ENCODE measurements around the gene NALCN. TPM values are rescaled to one million over a fixed set of nuclear protein-coding genes. Genes with fewer than 3 reads are reported as not detected.

Gene NALCN
- total RNA-seq, 1 donor from 2014 or later: 3.5 TPM

DNA sequence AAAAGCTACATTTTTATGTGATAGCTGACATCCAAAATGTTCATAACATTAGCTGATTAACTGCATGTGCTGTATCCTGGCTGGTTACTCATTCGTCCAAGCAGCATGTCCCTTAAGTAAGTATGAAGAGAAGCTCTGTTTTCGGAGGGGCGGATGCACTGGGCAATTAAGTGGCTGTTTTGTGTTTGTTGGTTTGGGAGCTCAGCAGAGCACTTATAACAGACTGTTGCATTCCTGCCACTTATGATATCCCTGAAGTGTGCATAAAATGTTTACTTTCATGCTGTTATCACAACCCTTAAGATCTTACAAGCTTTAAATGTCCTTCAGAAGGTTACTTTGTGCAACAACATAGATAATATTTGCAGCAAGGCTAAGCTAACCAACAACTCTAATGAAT is 264.1 kb downstream of the NALCN start:
- TF ChIP-seq CTCF (IDR thresholded peaks at IDR 0.05): no peak
- no peaks in the 10 kb centered on the region for H3K36me3 ChIP-seq
- H3K9me3 ChIP-seq: no peaks in the 10 kb centered on the region
- intact Hi-C loops (cut with DNase I): no loop called here
- ATAC-seq: peak; percentile 65
- no peak overlapping the region for H3K27ac ChIP-seq
- no peaks in the 10 kb centered on the region for H3K4me1 ChIP-seq
- H3K4me3 ChIP-seq: no peak overlapping the region
- H3K27me3 ChIP-seq: peaks cover 27% of the 10 kb centered on the region
- DNase-seq: no peak

DNA sequence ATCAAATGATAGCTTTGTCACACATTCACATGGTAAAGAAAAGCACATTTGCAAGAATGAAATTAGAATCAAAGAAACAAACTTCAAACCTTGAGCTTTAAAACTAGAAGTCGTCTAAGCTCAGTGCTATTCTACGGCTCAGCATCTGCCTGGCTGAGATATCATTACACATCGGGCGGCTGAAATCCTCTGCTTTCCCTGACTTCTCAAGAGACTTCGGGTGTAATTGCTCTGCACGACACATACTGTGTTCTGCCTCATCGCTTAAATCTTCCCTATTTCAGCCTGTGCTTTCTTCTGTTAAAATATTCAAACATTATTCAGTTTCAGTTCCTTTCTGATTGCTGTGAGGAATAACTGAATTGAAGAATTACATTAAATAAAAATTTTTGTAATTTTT is 265.3 kb downstream of the NALCN start:
- Histone ChIP-seq H3K9me3 (no peaks in the 10 kb centered on the region), H3K27ac (no peak overlapping the region), H3K27me3 (peaks cover 16% of the 10 kb centered on the region), H3K4me1 (no peaks in the 10 kb centered on the region), H3K4me3 (no peak overlapping the region), H3K36me3 (no peaks in the 10 kb centered on the region)
- DNase-seq (no peak), ATAC-seq (no peak)
- intact Hi-C loops (cut with DNase I): no loop called here
- no peak for TF ChIP-seq CTCF (IDR thresholded peaks at IDR 0.05)

DNA sequence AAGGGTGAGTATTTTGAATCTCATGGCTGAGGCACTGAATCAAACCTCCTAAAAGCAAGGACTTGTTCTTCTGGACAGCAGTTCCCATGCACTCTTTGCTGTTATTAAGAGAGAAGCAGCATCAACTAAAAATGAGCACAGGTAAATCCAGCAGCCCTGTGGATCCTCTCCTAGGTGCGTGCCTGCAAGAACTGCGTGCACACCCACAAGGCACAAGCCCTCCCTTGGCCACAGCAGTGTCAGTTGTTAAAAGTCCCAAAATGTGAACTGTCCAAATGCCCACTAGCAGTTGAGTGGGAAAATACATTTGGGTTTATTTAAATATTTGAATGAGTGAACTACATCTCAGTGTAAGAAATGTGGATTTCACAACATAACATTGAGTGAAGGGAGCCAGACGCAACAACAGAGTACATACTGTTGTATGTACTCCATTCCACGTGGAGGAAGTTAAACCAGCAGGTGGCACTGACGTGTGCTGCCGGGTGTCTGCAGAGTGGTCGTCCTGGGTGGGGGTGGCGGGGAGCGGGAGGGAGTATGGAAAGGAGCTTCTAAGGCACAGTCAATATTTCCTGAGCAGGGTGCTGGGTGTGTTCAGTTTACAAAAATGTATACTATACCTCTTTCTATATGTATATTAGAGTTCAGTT is 266.4 kb downstream of the NALCN start:
- DNase-seq (no peak), ATAC-seq (peak; percentile 32)
- no peak overlapping the region for H3K27ac ChIP-seq
- H3K9me3 ChIP-seq: no peaks in the 10 kb centered on the region
- peak; percentile 13 for TF ChIP-seq CTCF (IDR thresholded peaks at IDR 0.05)
- intact Hi-C loops (cut with DNase I): no loop called here
- no peak overlapping the region for H3K4me3 ChIP-seq
- H3K27me3 ChIP-seq: peaks cover 11% of the 10 kb centered on the region
- H3K36me3 ChIP-seq: no peaks in the 10 kb centered on the region
- no peaks in the 10 kb centered on the region for H3K4me1 ChIP-seq

- Histone ChIP-seq H3K36me3 (no peaks in the 10 kb centered on the region), H3K9me3 (no peaks in the 10 kb centered on the region), H3K4me3 (no peak overlapping the region), H3K27ac (no peak overlapping the region), H3K27me3 (peaks cover 5% of the 10 kb centered on the region), H3K4me1 (no peaks in the 10 kb centered on the region)
- ATAC-seq (no peak), DNase-seq (no peak)
- TF ChIP-seq CTCF (IDR thresholded peaks at IDR 0.05): no peak
- intact Hi-C loops (cut with DNase I): no loop called here
Observed at GRCh38 chr13:101146101-101146898, 270.0 kb downstream of the NALCN start.

DNA sequence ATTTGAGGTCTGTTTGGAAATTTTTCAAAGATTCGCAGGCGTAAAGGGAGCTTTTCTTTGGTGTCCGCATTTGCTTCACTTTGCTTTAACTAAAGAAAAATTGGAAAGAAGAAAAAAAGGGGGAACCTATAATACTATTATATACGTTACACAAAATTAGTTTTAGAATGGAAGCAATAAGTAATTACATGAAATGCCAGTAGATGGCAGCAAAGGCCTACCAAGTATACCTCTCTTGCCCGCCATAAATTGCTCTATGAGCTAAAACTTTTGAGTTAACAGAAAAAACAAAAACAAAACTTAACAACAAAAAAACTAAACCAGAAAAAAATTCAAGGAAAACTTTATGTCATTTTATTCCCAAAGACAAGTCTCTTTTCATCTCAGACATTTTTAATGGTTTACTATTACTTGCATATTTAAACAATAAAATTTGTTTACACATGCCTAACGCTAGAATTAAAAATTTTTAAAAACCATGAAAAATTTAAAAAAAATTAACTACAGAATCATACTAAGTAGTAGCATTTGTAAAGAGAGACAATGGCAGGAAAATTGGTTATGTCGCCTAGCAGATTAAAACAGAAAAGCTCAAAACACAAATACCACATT is 271.4 kb downstream of the NALCN start:
- Histone ChIP-seq H3K4me1 (no peaks in the 10 kb centered on the region), H3K27me3 (peaks cover 13% of the 10 kb centered on the region), H3K36me3 (no peaks in the 10 kb centered on the region), H3K9me3 (no peaks in the 10 kb centered on the region), H3K27ac (no peak overlapping the region), H3K4me3 (no peak overlapping the region)
- intact Hi-C loops (cut with DNase I): no loop called here
- ATAC-seq (peak; percentile 70), DNase-seq (no peak)
- TF ChIP-seq CTCF (IDR thresholded peaks at IDR 0.05): peak; percentile 73

Measured in upper lobe of right lung (tissue), 1 donor.